ENCODE results near the gene SEPHS2.
A peak's percentile ranks its signal among the peaks of the same experiment; 100 is the strongest.
"Not testable (repeated sequence)": the region's sequence is repeated elsewhere in the genome, so short reads cannot be mapped to it uniquely, and the experiment has no call there.

The SEPHS2 gene

DNA sequence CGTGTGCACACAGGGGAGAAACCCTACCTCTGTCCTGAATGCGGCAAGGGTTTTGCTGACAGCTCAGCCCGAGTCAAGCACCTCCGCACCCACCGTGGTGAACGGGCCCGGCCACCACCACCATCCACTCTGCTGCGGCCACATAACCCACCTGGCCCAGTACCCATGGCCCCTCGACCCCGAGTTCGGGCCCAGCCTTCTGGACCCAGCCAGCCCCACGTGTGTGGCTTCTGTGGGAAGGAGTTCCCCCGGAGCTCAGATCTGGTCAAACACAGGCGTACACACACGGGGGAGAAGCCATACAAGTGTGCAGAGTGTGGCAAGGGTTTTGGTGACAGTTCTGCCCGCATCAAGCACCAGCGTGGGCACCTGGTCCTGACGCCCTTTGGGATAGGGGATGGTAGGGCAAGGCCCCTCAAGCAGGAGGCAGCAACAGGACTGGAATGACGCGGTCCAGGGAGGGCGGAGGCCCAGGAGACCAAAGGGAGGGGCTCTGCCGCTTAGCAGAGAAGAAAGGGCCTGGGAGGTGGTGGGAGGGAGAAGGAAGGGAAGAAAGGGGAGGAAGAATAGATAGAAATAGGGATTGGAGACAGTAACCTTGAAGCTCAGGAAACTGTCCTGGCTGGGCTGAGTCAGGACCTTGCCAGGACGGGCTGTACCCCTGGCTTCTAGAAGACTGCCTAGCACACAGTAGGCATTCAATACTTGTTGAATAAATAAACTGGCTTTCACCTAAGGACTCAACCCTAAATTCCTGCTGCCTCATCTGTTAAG, 46.8 kb downstream of the SEPHS2 start:
- DNase-seq (ENCODE audit: low spot score): no peak

DNA sequence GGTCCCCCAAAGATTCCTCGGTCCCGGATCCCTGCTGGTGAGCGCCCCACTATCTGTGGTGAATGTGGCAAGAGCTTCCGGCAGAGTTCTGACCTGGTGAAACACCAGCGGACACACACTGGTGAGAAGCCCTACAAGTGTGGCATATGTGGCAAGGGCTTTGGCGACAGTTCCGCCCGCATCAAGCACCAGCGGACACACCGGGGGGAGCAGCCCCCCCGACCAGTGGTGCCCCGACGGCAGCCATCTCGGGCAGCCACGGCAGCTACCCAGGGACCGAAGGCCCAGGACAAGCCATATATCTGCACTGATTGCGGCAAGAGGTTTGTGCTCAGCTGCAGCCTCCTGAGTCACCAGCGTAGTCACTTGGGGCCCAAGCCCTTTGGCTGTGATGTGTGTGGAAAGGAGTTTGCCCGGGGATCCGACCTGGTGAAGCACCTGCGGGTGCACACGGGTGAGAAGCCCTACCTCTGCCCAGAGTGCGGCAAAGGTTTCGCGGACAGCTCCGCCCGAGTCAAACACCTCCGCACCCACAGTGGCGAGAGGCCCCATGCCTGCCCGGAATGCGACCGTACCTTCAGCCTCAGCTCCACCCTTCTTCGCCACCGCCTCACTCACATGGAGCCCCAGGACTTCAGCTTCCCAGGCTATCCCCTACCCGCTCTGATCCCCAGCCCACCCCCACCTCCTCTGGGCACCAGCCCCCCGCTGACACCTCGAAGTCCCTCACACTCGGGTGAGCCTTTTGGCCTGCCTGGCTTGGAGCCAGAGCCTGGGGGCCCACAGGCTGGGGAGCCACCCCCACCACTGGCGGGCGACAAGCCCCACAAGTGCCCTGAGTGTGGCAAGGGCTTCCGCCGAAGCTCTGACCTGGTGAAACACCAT, 47.7 kb downstream of the SEPHS2 start:
- DNase-seq (ENCODE audit: low spot score): no peak

DNA sequence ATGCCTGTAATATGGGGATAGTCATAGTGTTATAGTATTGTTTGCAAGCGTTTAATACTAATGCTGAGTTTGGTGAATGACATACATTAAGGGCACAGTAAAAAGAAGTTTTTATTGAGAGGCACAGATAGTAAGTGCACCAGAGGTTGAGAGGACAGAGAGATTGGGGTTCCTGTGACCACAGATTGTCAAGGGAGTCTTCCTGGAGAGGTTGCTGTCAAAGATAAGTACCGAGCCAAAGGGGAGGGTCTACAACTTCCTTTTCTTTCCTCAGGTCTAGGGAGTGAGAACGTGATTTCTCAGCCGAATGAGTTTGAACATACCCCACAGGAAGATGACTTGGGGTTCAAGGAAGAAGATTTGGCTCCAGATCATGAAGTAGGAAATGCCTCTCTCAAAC, 48.6 kb downstream of the SEPHS2 start:
- DNase-seq (ENCODE audit: low spot score): no peak

DNA sequence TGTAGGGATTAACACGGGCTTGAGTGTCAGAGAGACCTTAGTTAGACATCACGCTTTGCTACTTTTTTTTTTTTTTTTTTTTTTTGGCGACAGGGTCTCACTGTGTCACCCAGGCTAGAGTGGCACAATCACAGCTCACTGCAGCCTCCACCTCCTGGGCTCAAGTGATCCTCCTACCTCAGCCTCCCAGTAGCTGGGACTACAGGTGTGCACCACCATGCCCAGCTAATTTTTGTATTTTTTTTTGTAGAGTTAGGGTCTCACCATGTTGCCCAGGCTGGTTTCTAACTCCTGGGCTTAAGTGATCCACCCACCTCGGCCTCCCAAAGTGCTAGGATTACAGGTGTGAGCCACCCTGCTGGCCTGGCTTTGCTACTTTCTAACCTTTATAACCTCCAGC, 49.0 kb downstream of the SEPHS2 start:
- not testable (repeated sequence) for DNase-seq (ENCODE audit: low spot score)

DNA sequence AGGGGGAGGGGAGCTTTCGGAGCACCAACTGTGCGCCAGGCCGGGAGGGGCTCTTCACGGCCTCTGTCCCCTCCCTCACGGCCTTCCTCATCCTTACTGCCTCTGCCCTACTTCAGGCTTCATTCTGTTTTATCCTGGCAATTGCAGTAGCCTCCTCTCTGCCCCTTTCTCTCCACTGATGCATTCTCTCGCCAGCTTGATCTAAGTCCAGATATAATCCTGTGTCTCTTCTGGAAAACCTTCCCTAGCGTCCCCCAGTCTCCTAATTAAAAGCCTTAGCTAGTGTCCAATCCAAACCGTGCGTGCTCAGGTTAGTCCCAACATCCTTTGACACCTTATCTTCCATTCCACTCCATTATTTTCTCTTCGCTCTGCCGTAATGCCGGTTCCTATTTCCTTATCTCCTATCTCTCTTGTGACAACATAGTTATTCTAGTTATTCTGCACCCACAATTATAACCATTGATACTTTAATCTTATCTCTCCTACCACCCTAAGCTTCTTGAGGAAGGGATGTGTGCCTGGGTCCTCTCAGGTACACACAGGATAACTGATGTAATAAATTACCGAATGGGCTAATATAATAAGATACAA, 49.6 kb downstream of the SEPHS2 start:
- no peak for DNase-seq (ENCODE audit: low spot score)

DNA sequence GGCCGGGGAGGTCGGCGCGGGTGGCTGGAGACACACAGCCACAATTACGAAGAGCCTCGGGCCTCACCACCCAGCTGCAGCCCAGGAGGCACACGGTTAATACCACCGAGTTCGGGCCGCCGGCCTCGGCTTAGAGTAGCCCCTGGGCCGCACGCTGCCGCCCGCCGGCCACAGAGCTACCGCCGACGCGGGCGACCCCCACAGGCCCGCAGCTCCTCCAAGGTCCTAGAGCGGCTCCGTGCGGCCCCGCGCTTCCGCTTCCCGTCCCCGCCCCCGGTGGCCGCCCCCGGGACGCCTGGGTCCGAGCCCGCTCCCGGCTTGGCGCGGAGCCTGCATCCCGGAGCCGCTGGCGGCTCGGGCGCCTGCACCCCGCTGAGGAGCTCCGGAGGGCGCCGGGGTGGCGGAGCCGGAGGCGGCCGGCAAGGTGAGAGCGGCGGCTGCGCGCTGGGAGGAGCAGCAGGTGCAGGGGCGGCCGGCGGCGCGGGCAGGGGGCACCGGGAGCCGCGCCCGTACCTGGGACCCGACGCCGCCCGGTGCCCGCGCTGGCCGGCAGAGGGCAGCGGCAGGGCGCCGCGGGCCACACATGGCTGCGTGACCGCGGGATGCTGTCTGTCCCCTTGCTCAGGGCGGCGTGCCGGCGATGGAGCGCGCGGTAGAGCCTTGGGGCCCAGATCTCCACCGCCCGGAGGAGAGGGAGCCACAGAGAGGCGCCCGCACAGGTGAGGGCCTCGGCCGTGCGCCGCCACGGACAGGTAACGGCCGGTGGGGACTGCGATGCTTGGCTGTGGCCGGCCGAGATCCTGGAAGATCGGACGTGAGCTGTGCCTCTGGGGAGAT, 50.3 kb downstream of the SEPHS2 start, which contains the start of gene ZNF48:
ZNF48 (plus strand) TSS at position 266 of the 837 bp plus-strand sequence; CDS start at position 641, 375 bp downstream.
- DNase-seq (ENCODE audit: low spot score): peak; percentile 93

DNA sequence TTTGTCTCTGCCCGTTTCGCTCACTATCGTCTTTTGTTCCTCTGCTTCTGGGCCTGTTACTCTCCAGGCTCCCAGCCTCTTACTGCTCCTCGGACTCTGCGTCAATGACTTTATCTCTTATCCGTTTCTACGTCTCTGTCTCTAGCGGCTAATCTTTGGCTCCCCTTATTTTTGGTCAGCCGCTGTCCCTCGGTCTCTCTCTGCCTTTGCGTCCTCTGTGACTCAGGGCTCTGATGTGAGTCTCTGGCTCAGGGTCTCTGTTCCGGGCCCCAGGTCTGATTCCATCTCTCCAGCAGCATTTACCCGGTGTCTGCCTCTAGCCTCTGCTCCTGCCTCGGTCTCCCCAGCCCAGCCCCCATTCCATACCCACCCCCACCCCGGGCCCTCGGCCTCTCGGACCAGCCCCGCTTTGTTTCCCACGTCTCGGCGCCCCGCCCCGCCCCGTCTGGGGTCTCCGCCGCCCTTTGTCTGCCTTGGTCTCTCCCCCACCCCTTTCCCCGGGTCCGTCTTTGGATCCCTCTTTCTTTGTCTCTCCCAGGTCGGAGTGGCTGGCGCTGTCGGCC, 51.0 kb downstream of the SEPHS2 start:
- DNase-seq (ENCODE audit: low spot score): peak; percentile 36
